ENCODE data around the gene RPS6KA5.
"Not testable (repeated sequence)": the region's sequence is repeated elsewhere in the genome, so short reads cannot be mapped to it uniquely, and the experiment has no call there.

Gene RPS6KA5

DNA sequence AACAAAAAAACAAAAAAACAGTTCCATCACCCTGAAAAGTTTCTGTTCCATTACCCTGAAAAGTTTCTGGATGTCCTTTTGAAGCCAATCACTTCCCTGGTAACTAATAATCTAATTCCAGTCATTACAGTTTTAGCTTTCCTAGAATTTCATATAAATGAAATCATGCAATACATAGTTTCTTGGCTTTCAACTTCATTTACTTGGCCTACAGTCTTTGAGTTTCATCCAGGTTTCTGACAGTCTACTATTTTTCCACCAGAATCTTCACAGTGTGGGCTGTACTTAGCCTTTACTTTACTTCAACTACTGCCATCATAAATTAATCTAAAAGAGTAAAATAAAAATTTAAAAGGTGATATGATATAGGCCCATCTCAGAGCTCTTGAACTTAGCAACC, 55.5 kb downstream of the RPS6KA5 start:
- H3K9me3 ChIP-seq (ENCODE audit: control insufficient read depth, insufficient read depth, low read length), result no peaks in the 10 kb centered on the region
- no peaks in the 10 kb centered on the region for H3K4me1 ChIP-seq (ENCODE audit: insufficient read depth, low read length)
- H3K9ac ChIP-seq (ENCODE audit: low read depth, low read length), result no peak overlapping the region
- H3K36me3 ChIP-seq (ENCODE audit: insufficient read depth, low read length), result no peaks in the 10 kb centered on the region

DNA sequence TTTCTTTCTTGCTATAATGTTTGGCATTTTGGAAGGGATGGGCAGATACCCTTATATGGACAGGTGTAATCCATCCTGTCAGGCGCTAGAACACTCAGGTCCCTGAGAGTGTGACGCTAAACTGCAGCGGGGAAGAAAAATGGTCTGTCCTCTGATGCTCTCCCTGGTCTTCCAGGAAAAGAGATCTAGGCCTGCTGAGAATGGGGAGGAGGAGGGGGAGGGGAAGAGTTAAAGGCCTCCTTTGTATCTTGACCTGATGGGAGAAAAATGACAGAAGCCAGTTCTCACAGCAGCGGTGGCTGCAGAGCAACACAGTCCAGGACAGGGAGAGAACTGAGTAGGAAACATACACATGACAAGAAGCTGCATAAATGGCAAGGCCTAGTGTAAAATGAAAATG, 61.1 kb downstream of the RPS6KA5 start:
- Histone ChIP-seq H3K9me3 (ENCODE audit: control insufficient read depth, insufficient read depth, low read length) (no peaks in the 10 kb centered on the region), H3K9ac (ENCODE audit: low read depth, low read length) (no peak overlapping the region), H3K36me3 (ENCODE audit: insufficient read depth, low read length) (no peaks in the 10 kb centered on the region), H3K4me1 (ENCODE audit: insufficient read depth, low read length) (peaks cover 9% of the 10 kb centered on the region)

- no peak overlapping the region for H3K9ac ChIP-seq (ENCODE audit: low read depth, low read length)
- no peaks in the 10 kb centered on the region for H3K36me3 ChIP-seq (ENCODE audit: insufficient read depth, low read length)
- peaks cover 9% of the 10 kb centered on the region for H3K4me1 ChIP-seq (ENCODE audit: insufficient read depth, low read length)
- H3K9me3 ChIP-seq (ENCODE audit: control insufficient read depth, insufficient read depth, low read length), result no peaks in the 10 kb centered on the region
These were observed 63.5 kb downstream of the RPS6KA5 start for GRCh38 chr14:90996967-90997366.

DNA sequence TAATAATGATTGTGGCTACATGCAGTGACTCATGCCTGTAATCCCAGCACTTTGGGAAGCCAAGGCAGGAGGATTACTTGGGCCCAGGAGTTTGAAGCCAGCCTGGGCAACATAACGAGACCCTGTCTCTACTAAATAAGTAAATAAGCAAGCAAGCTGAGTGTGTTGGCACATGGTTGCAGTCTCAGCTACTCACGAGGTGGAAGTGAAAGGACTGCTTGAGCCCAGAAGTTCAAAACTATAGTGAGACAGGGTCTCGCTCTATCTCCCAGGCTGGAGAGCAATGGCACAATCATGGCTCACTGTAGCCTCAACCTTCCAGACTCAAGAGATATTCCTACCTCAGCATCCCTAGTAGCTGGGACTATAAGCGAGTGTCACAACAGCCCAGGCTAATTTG, 64.7 kb downstream of the RPS6KA5 start:
- Histone ChIP-seq H3K9me3 (ENCODE audit: control insufficient read depth, insufficient read depth, low read length) (no peaks in the 10 kb centered on the region), H3K4me1 (ENCODE audit: insufficient read depth, low read length) (peaks cover 9% of the 10 kb centered on the region), H3K9ac (ENCODE audit: low read depth, low read length) (no peak overlapping the region), H3K36me3 (ENCODE audit: insufficient read depth, low read length) (no peaks in the 10 kb centered on the region)

DNA sequence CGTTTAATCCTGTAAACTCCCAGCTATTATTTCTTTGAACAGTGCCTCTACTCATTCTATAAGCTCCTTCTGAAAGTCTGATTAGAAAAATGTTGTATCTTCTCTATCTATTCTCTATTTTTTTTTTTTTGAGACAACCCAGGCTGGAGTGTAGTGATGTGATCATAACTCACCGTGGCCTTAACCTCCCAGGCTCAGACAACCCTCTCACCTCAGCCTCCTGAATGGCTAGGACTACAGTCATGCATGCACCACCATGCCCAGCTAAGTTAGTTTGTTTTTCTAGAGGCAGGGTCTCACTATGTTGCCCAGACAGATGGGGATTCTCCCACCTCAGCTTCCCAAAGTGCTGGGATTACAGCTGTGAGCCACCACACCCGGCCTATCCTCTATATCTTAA, 66.6 kb downstream of the RPS6KA5 start:
- H3K36me3 ChIP-seq (ENCODE audit: insufficient read depth, low read length), result no peaks in the 10 kb centered on the region
- no peaks in the 10 kb centered on the region for H3K4me1 ChIP-seq (ENCODE audit: insufficient read depth, low read length)
- no peaks in the 10 kb centered on the region for H3K9me3 ChIP-seq (ENCODE audit: control insufficient read depth, insufficient read depth, low read length)
- H3K9ac ChIP-seq (ENCODE audit: low read depth, low read length), result no peak overlapping the region

- Histone ChIP-seq H3K9me3 (ENCODE audit: control insufficient read depth, insufficient read depth, low read length) (no peaks in the 10 kb centered on the region), H3K4me1 (ENCODE audit: insufficient read depth, low read length) (no peaks in the 10 kb centered on the region), H3K9ac (ENCODE audit: low read depth, low read length) (no peak overlapping the region), H3K36me3 (ENCODE audit: insufficient read depth, low read length) (no peaks in the 10 kb centered on the region)
These were observed 68.6 kb downstream of the RPS6KA5 start for GRCh38 chr14:90991690-90992443.

GRCh38 chr14:90990141-90990540, 70.3 kb downstream of the RPS6KA5 start:
- Histone ChIP-seq H3K9me3 (ENCODE audit: control insufficient read depth, insufficient read depth, low read length) (no peaks in the 10 kb centered on the region), H3K4me1 (ENCODE audit: insufficient read depth, low read length) (no peaks in the 10 kb centered on the region), H3K36me3 (ENCODE audit: insufficient read depth, low read length) (no peaks in the 10 kb centered on the region), H3K9ac (ENCODE audit: low read depth, low read length) (no peak overlapping the region)

DNA sequence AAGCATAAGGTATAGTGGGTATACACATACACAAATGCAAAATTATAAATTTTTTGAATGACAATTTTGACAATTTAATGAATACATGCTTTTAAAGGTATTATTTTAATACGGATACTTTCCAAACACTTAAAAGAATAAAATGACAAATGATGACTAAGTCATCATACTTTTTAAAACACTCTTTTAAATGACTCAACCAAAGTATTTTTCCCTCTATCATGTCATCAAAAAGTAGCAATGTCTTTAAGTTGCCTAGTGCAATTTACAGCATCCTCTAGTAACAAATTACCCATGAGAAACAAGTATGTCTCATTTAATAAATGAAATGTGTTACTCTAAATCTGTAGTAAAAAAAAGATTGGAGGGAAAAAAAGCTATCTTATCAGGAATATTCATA, 73.3 kb downstream of the RPS6KA5 start:
- Histone ChIP-seq H3K36me3 (ENCODE audit: insufficient read depth, low read length) (no peaks in the 10 kb centered on the region), H3K4me1 (ENCODE audit: insufficient read depth, low read length) (no peaks in the 10 kb centered on the region), H3K9me3 (ENCODE audit: control insufficient read depth, insufficient read depth, low read length) (no peaks in the 10 kb centered on the region), H3K9ac (ENCODE audit: low read depth, low read length) (no peak overlapping the region)

GRCh38 chr14:90986510-90986909, 73.9 kb downstream of the RPS6KA5 start:
- H3K36me3 ChIP-seq (ENCODE audit: insufficient read depth, low read length), result no peaks in the 10 kb centered on the region

DNA sequence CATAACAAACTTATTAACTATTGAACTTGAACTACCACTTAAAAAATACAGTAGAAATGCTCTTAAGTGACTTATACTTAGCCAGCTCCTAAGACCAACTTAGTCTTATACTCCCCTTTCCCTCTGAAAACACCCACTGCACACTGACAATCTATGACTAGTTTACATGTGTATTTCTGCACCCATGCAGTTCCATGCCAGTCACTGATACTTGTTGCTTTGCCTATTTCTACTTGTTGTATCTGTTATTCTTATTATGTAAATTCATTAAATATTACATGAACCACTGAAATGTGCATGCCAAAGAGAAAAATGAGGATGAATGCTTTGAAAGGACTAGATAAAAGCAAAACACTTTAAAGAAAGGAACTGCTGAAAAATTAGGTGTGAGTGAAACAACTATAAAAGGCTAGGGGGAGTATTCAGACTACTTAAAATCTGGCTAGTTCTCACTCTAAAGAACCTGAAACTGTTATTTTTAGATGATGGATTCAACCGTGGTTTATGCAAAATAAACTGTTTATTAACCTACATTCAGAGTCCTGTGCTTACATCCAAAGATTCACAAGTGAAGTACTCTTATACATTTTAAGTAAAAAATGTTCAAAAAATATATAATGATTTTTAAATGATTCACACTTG, 74.7 kb downstream of the RPS6KA5 start:
- Histone ChIP-seq H3K36me3 (ENCODE audit: insufficient read depth, low read length) (no peaks in the 10 kb centered on the region), H3K9me3 (ENCODE audit: control insufficient read depth, insufficient read depth, low read length) (no peaks in the 10 kb centered on the region), H3K4me1 (ENCODE audit: insufficient read depth, low read length) (no peaks in the 10 kb centered on the region), H3K9ac (ENCODE audit: low read depth, low read length) (no peak overlapping the region)

More at GRCh38 chr14:90986510-90986909, 73.9 kb downstream of the RPS6KA5 start:
- Histone ChIP-seq H3K9ac (ENCODE audit: low read depth, low read length) (no peak overlapping the region), H3K4me1 (ENCODE audit: insufficient read depth, low read length) (no peaks in the 10 kb centered on the region), H3K9me3 (ENCODE audit: control insufficient read depth, insufficient read depth, low read length) (no peaks in the 10 kb centered on the region)

GRCh38 chr14:90983560-90983959, 76.9 kb downstream of the RPS6KA5 start:
- Histone ChIP-seq H3K9me3 (ENCODE audit: control insufficient read depth, insufficient read depth, low read length) (no peaks in the 10 kb centered on the region), H3K9ac (ENCODE audit: low read depth, low read length) (no peak overlapping the region), H3K36me3 (ENCODE audit: insufficient read depth, low read length) (no peaks in the 10 kb centered on the region), H3K4me1 (ENCODE audit: insufficient read depth, low read length) (no peaks in the 10 kb centered on the region)

GRCh38 chr14:90981636-90982035, 78.8 kb downstream of the RPS6KA5 start:
- Histone ChIP-seq H3K9me3 (ENCODE audit: control insufficient read depth, insufficient read depth, low read length) (no peaks in the 10 kb centered on the region), H3K4me1 (ENCODE audit: insufficient read depth, low read length) (no peaks in the 10 kb centered on the region), H3K36me3 (ENCODE audit: insufficient read depth, low read length) (no peaks in the 10 kb centered on the region), H3K9ac (ENCODE audit: low read depth, low read length) (no peak overlapping the region)

DNA sequence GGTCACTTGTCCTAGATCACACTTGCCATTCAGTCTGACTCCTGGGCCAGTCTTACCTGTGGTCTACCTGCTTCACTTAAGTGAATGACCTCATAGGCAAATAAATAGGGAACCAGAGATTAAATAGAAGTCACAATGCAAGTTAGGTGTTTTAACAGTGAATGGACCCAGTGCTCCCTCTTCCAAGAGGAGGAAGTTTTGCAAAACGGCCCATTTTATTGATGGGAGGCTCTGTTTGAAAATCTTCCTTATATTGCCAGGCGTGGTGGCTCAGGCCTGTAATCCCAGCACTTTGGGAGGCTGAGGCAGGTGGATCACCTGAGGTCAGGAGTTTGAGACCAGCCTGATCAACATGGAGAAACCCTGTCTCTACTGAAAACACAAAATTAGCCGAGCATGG, 79.8 kb downstream of the RPS6KA5 start:
- H3K4me1 ChIP-seq (ENCODE audit: insufficient read depth, low read length); H3K36me3 ChIP-seq (ENCODE audit: insufficient read depth, low read length); H3K9me3 ChIP-seq (ENCODE audit: control insufficient read depth, insufficient read depth, low read length); H3K9ac ChIP-seq (ENCODE audit: low read depth, low read length): not testable (repeated sequence)

DNA sequence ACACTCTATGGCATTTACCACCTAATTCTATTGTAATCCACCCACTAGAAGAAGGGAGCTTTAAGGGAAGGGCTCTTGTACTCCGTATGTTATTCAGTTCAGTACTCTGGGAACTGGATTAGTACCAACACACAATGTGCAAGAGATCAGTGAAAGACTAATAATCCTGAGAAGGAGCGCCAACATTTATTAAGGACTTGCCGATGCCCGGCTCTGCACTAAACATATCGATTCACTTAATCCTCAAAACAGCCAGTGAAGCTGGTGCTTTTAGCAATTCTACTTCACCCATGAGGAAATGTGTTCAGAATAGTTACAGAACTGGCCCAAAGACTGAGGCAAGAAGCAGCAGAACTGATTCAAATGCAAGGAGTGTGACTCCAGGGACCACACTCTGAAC, 80.9 kb downstream of the RPS6KA5 start:
- no peaks in the 10 kb centered on the region for H3K9me3 ChIP-seq (ENCODE audit: control insufficient read depth, insufficient read depth, low read length)
- no peak overlapping the region for H3K9ac ChIP-seq (ENCODE audit: low read depth, low read length)
- H3K36me3 ChIP-seq (ENCODE audit: insufficient read depth, low read length), result no peaks in the 10 kb centered on the region
- no peaks in the 10 kb centered on the region for H3K4me1 ChIP-seq (ENCODE audit: insufficient read depth, low read length)

DNA sequence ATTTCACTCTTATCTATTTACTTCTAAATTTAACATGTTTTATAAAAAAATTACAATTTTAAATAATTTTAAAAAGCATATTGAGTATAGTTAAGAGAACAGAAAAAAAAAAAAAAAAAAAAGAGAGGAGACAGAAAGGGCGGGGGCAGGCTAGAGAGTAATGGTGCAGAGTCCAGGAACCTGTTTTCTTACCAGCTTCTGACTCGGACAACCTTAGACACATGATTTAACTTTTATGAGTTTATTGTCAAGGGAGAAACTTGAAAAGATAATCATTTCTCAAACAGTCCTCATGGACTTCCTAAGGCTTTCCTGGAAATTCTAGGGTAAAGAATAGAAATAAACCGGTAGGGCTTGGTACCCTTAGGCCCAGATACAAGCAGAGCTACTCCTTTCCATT, 84.3 kb downstream of the RPS6KA5 start:
- H3K4me1 ChIP-seq (ENCODE audit: insufficient read depth, low read length), result no peaks in the 10 kb centered on the region
- no peaks in the 10 kb centered on the region for H3K36me3 ChIP-seq (ENCODE audit: insufficient read depth, low read length)
- H3K9me3 ChIP-seq (ENCODE audit: control insufficient read depth, insufficient read depth, low read length), result no peaks in the 10 kb centered on the region
- H3K9ac ChIP-seq (ENCODE audit: low read depth, low read length), result no peak overlapping the region
